ENCODE measurements around the gene TNS4.

TNS4 gene

DNA sequence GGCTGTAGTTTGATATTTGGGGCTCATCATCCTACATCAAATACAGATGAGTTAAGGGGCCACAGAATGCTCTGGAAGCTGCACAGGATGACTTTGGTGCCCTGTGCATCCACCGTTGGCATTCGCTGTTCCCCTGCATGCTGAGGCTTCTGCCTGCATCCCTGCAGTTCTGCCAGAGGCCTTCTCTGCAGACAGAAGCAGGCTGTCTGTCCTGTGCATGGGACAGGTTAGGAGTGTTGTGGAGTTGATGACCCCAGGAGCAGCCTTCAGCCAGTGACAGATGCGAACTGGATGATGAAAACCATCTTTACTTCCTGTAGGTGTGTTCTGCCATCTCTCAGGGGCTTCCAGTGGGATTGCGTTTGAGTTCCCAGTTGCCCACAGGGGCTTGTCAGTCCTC lies 13.6 kb upstream of the TNS4 start:
- DNase-seq: no peak

DNA sequence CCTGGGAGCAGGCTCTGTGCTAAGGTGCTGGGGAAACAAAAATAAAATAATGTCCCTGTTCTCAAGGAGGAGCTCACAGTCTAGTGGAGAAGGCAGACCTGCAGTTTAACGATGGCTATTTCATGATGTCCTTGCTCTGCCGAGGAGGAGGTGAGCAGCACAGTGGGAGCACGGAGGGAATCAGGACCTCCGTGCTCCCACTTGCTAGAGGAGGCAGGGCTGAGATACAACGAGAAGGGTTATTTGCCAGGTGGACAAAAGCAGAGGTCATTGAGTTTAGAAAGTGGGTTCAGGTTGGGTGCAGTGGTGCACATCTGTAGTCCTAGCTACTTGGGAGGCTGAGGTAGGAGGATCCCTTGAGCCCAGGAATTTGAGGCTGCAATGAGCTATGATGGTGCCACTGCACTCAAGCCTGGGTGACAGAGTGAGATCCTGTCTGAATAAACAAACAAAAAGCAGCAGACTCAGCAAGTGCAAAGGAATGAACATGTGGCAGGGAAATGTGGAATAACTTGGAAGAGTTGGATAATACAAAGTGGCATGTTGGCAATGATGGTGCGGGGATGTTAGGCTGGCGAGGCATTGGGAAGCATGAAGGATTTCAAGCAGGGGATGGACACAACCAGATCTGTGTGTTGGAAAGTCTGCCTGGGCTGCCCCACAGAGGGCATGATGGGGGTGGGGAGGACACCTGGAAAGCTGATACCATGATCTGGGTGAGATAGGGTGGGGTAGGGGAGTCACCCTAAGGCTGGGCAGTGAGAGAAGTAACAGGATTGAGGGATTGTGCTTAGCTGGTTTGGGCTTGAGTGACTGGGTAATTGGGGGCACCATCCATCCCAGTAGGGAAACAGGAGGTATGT lies 12.8 kb upstream of the TNS4 start:
- no peak for DNase-seq

DNA sequence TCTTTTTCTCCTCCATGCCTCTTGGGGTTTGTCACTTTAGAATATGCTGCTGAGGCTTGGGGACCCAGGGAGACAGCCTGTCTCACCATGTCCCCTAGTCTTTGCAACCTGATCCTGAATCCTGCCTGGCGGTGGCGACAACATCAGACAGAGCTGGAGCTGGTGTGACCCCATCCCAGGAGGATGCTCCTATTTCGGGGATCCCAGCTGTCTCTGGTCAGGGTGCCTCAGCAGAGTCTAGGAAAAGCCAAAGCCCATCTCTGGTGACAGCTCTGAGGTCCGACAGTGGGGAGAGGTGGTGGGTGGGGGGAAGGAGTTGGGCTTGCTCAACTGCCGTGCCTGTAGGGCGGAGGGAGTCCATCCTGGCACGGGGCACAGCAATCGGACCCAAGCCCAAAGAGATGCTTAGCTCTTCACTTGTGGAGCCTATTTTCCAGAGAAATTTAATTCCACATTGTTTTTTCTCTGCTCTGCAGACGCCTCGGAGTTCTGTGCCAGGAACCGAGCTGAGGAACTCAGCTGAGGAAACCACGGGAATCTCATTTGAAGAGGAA lies 10.3 kb upstream of the TNS4 start:
- no peak for DNase-seq

DNA sequence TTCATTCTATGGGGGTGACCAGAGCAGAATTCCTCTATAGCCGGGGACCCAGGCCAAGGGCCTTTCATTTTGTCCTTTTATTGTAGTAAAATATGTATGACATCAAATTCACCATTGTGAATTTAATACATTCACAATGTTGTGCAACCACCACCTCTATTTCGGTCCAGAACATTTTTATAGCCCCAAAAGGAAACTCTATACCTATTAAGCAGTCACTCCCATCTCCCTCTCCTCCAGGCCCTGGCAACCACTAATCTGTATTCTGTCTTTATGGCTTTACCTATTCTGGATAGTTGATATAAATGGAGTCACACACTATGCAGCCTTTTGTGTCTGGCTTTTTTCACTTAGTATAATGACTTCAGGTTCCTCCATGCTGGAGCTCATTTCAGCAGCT lies 9.7 kb upstream of the TNS4 start:
- no peak for DNase-seq

DNA sequence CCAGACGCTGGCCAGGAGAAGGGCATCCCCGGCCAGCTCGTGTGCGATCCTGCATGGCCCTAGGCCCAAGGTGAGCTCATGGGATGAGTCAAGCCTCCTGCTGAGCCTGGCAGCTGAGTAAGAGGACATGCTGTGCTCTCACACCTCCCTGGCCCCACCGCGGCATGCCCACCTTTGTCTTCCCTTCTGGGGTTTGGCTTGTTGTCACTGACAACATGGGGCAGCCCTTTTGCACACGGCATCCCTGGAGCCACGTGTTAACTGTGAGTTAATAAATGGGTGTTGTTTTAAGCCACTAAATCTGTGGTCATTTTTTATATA lies 8.9 kb upstream of the TNS4 start:
- no peak for DNase-seq

DNA sequence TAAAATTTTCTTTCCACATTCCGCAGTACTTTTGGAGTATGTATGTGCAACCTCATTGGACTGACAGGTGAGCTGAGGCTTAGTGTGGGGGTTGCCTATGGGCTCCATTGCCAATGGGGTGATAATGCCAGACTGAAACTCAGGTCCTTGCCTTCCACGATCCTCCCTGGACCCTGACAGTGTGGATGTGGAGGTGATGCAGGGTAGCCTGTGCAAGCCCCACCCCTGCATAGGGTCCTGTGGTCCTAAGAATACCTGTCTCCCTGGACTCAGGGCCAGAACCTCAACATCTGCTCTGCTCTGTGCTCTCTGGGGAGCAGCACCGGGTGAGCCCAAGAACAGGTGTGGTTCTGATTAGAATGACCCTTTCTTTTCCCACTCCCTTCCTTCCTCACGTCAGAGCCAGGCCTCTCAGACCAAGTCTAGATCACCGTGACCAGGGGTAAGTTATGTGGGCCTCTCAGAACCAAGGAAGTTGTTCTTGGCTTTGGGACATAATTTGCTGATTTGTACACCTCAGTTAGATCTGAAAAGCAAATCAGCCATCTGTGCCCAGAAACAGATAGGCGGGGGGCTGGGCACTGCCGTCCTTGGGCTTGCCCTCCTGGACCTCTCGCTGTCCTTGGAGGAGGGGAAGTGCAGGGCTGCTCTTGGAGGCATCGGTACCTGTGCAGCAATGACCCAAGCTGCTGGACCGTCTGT lies 8.4 kb upstream of the TNS4 start:
- DNase-seq: no peak

DNA sequence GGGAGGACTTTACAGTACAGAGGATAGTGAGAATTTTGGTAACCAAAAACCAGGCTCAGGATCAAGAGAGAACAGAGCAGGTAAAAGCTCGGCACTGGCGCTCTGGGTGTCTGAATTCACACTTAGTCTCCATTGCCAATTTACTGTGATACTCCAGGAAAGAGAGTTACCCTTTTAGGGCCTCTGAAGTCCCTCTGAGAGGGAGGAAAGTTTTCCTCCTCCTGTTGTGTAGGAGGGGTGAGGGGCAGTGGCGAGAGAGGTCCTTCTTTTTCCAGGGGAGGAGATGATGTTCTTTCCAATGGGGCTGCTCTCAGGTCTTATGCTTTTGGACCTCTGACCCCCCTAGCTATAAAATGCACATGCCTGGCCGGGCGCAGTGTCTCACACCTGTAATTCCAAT lies 5.4 kb upstream of the TNS4 start:
- no peak for DNase-seq

DNA sequence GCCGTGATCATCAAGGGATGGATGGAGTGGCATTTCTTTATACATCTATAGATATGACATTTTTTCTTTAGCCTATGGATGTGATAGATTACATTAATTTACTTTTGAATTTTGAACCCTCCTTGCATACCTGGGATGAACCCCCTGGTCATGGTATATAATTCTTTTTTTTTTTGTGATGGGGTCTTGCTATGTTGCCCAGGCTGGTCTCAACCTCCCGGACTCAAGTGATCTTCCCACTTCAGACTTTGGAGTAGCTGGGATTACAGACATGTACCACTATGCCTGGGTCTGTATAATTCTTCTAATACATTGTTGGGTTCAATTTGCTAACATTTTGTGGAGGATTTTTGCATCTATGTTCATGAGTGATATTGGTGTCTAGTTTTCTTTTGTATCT lies 1.7 kb upstream of the TNS4 start:
- DNase-seq: no peak

DNA sequence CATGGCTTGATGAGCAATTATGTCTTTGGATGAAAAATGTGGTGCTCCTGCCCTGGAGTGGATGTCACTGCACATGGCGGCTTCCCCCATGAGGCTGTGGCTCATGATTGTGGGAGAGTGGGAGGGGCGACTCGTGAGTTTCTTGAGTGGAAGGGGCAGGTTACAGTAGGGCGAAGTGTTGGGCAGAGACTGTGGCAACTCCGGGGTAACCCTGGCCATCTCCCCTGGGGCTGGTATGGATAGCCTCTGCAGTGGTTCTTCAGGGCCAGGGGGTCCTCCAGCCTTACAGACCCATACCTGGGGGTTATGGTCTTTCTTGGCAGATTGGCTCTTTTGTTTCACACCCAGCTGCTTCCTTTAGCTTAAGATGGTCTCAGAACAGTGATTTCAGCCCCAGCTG lies 1.3 kb upstream of the TNS4 start:
- DNase-seq: no peak

DNA sequence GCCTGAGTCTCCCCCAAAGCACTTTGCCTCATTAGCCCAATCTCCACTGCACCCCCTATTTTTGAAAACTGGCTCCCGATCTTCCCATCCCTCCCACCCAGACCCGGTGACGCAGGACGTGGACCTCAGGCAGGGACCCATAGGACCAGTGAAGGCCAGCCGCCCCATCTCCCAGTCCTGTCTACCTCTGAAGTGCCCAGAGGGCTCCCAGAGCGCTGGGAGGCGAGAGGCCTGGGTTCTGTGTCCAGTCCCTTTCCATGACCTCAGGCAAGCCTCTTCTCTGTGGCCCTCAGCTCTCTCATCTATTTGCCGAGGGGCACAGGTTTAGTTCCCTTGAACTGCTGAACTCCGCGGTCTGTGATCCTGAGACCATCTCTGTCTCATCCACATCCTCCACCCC lies 714 bp downstream of the TNS4 start:
- no peak for DNase-seq

DNA sequence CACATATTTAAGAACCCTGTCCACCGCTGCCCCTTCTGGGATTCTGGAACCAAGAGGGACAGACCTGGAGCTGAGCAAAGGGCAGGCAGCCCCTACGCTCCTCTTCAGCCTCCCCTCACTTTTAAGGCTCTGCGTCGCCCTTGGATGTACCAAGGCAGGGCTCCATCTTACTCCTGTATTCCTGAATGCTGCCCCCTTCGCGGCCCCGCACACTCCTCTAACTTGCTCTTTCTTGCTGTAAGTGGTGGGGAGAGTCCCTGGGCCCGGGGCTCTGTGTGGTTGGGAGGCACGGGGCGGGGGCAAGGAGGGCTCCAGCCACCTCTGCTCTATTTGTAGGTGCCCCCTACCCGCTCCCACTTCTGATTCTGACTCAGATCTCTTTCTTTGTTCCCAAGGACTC lies 1.2 kb downstream of the TNS4 start:
- DNase-seq: no peak

DNA sequence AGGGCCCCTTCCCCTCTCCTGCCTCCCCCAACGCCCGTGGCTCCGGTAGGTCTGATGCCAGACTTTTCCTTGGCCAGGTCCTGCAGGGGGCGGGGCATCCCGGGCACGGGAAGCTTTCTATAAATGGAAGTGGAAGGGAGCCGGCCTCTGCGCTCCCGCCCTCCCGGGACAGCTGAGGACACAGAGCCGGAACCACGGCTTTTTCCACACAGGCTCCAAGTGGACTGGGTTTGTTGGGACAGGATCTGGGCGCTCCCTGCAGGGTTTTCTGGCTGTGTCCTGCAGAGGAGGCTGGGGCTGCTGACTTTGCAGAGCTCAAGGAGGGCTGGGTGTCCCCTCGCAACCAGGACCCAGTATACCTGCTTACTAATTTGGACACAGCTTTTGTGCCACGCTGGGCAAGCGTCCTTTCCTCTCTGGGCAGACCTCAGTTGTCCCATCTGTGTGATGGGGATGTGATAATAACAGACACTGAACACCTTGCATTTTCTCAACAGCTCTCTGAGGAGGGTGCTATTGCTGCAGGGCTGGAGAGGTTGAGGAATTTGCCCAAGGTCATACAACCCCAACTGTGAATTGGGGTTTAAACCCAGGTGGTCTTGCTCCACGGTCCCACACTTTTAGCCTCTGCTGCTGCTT lies 1.8 kb downstream of the TNS4 start:
- DNase-seq: no peak

DNA sequence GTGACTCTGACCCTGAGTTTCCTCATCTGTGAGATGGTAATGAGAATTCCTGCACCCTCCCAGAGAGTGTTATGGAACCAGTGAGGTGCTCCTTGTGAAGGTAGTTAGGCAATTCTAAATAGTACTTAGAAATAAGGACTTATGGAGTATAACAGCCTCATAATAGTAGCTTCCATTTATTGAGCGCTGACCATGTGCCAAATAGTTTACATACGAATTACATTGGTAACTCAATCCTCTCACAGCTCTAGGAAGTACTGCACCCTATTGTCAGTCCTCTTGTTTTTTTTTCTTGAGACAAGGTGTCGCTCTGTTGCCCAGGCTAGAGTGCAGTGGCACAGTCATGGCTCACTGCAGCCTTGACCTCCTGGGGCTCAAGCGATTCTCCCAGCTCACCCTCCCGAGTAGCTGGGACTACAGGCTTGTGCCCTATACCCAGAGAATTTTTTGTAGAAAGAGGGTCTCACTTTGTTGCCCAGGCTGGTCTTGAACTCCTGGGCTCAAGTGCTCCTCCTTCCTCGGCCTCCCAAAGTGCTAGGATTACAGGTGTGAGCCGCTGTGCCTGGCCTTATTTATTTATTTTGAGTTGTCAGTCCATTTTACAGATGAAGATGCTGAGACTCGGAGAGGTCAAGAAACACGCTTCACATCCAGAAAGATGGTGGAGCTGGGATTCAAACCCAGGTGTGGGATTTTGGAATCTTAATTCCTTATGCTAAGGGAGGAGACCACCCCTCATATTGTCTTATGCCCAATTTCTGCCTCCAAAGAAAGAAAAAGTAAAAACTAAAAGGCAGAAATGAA lies 2.9 kb downstream of the TNS4 start:
- DNase-seq: no peak

DNA sequence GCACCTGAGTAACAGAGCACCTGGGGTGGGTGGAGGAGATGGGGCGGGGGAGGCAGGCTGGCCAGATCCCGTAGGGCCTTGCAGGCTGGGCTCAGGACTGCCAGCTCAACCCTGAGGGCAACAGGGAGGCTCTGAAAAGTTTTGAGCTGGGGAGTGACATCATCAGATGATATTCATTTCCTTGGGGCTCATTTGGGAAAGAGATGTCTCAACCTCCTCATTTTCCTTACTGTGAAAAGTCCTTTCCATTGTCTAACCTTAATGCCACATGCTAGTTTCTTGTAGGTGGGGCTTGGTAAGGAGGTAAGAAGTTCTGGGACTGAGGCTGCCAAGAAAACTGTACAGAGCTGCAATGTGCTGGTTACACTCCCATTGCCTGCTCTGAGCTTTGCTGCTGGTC lies 3.7 kb downstream of the TNS4 start:
- DNase-seq: no peak

DNA sequence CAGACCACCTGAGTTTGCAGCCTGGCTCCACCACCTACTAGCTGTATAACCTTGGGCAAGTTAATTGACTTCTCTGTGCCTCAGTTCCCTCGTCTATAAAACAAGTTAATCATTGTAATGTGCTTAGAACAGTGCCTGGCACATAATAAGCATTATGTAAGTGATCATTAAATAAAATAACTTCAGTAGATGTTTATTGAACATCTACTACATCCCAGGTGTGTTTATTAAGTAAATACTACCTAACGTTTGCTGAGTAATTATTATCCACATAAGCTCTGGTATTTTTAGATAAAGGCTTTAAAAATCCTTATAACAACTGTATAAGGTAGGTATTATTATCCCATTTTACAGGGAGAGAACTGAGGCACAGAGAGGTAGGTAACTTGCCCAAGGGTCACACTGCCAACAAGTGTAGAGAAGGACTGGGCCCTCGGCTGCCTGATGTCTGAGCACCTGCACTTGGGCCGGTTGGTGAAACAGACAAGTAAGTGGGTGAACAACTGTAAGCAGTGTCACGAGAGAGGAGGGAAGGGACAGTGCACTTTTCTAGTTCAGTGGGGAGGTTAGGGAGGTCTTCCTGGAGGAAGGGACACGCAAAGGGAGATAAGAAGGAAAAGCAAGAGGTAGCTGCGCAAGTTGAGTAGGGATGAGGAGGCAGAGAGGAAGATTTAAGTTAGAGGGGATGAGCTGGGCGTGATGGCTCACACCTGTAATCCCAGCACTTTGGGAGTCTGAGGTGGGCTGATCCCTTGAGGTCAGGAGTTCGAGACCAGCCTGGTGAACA lies 4.6 kb downstream of the TNS4 start:
- DNase-seq: no peak

DNA sequence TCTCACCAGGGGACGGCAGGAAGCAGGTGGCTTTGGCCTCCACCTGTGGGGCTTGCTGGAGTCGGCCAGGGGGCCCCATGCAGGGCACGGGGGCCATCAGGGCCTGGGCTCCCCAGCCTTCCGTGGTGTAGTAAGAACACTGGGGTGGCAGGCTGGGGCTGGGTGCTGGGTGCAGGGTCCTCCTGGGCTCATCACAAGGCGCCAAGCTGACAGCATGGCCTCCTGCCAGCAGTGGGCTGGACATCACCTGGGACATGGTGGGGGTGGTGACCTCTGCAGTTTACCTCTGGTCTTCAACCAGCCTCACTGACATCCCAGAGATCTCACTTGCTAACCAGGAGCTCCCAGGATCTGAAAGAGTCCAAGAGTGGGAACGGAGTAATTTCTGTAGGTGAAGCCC lies 5.3 kb downstream of the TNS4 start:
- no peak for DNase-seq

DNA sequence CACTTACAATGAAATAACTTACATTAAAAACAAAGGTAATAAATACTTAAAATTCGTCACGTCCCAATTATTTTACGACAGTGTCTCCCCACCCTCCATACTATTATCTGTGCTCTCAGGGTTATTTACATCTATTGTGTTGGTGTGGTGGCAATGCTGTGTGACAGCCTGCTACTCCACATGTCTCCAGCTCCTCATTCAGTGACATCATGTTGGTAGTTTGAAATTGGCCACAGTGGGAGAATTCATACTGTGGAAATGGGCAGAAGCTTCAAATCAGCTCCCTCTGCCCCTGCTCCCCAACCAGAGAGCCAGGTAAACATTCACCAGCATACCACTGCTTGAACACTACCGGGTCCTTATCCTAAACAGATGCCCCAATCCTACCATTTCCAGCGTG lies 6.3 kb downstream of the TNS4 start:
- no peak for DNase-seq

DNA sequence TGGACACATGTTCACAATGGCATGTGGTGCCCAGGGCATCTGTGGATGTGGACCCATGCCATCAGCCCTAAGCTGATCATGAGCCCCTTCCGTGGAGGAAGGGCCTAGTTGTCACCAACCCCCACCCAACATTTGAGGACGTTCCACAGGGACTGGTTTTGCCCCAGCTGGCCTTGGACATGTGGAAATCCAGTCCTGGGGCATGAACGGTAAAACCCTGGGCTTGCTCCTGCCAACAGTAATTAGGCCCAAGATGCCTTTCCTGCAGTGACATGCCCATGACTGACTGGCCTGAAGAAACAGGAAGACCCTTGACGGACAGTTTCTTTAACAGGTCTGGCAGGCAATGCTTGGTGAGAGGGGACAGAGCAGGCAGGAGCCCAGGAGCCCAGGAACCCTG lies 7.7 kb downstream of the TNS4 start:
- DNase-seq: no peak

DNA sequence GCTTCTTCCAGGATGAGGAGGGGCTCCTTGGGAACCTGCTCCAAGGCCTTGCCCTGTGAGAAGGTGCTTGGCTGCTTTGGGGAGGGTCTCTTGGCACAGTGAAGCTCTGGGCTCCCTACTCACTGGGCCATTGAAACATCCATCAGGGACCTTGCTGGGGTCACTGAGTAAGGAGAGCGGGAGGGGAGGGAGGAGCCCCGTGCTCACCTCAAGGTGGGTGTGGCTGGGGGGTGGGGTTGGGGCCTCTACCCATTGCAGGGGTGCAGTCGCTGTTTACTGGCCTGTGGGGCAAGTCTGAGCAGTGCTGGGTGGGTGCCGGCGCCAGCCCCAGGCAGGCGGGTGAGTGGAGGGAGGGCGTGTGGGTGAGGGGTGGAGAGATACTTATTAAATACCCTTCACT lies 9.9 kb downstream of the TNS4 start:
- no peak for DNase-seq

DNA sequence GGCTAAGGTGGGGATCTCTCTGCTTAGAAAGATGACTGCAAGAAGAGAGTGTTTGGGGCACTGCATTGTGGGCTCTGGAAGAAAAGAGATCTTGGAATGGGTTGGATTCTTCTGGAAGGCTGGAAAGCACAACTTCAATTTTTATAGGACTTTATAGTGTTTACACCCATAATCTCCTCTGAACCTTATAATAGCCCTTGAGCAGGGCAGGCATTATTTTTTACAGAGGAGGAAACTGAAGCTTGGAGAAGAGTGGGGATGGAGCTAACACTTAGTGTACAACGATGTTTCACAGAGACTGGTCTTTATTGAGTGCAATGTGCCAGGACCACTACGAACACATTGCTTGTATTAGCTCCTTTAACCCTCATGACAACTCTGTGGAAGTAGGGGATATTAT lies 10.4 kb downstream of the TNS4 start:
- no peak for DNase-seq

DNA sequence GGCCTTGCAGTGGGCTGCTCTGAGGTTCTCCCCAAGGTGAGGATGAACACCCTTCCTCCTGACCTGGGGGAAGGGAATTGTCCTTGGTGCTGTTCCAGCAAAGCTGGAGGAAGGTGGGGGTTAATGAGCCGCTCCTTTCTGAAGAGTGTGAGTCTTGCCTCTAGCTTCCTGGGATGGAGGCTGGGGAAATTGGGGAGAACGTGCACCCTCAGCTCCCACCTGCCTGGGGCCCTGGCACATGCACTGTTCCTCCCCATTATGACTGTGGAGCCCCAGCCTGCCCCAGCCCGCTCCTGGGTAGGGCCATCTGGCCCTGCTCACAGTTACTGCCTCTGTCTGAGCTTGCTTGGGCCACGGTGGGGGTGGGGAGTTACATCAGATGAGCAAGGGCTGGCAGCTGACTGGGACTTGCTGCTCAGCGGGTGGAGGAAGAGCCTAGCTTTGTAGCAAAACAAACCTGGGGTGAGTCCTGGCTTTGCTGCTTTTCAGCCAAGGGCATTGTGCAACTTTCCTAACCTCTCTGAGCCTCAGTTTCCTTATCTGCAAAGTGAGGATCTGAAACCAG lies 11.1 kb downstream of the TNS4 start:
- DNase-seq: no peak

All from GOT3 (cell line).